ENCODE data around the gene DDX56. TPM values are rescaled to one million over a fixed set of nuclear protein-coding genes. Genes with fewer than 3 reads are reported as not detected.

The DDX56 gene
- total and polyA plus RNA-seq, 9 of the 15 experiments (the other 6 are each of a cell fraction or from before 2014, with no cell fraction given), result 33.0 to 145 (median 102) TPM

- TF ChIP-seq SFPQ (IDR thresholded peaks at IDR 0.05; ENCODE audit: low read depth, low read length) (no peak), ZNF217 (CRISPR knock-in tag; IDR thresholded peaks at IDR 0.05) (no peak), ATF3 (IDR thresholded peaks at IDR 0.05) (no peak), ATF3 (CRISPR knock-in tag; conservative IDR thresholded peaks at IDR 0.05) (peak; percentile 52; the same call in 1 of the 2 replicates), HCFC1 (IDR thresholded peaks at IDR 0.05; ENCODE audit: low read depth, low read length) (0 out of 2 replicates have a peak, but pooled peaks have one; percentile 24), NCOA6 (IDR thresholded peaks at IDR 0.05) (no peak), ARID4B (CRISPR knock-in tag; IDR thresholded peaks at IDR 0.05) (0 out of 2 replicates have a peak, but pooled peaks have one; percentile 15), ZC3H11A (IDR thresholded peaks at IDR 0.05; ENCODE audit: low read depth, low read length) (no peak), JUN (IDR thresholded peaks at IDR 0.05; ENCODE audit: borderline replicate concordance, low read depth, low read length) (0 out of 2 replicates have a peak, but pooled peaks have one; percentile 8), JUN (CRISPR knock-in tag; IDR thresholded peaks at IDR 0.05; ENCODE audit: borderline replicate concordance) (no peak), TBL1XR1 (IDR thresholded peaks at IDR 0.05; ENCODE audit: low read length in 2 of 2) (no peak), MYC (IDR thresholded peaks at IDR 0.05; ENCODE audit: low read depth, low read length) (peak; percentile 51; the same call in 1 of the 2 replicates), MYC (CRISPR knock-in tag; IDR thresholded peaks at IDR 0.05; ENCODE audit: borderline replicate concordance, low read depth) (no peak), THAP7 (CRISPR knock-in tag; IDR thresholded peaks at IDR 0.05) (no peak), MEF2A (IDR thresholded peaks at IDR 0.05; ENCODE audit: control insufficient read depth, low read depth, low read length) (no peak), SNAPC5 (CRISPR knock-in tag; IDR thresholded peaks at IDR 0.05) (no peak)
Observed at GRCh38 chr7:44565097-44565794, 8.5 kb downstream of the DDX56 start (continued).
